OCI-LY3 (cell line): ENCODE results near the gene USP22.
"Not testable (repeated sequence)": the region's sequence is repeated elsewhere in the genome, so short reads cannot be mapped to it uniquely, and the experiment has no call there.

ENCODE experiments used
- H2AFZ ChIP-seq: fragments of 200-600, 300-600 bp; shearing (Covaris generic); 2 replicates; pipeline ENCODE4 v1.6.0; 2014; ENCODE audit warnings: antibody characterized with exemption, low read depth, low read length
- H3K27ac ChIP-seq: fragments of 200-600, 300-600 bp; sonication (generic); 2 replicates; pipeline ENCODE4 v1.5.1; 2014; ENCODE audit warnings: mild to moderate bottlenecking, low read length, moderate library complexity, mixed read lengths
- H3K27me3 ChIP-seq: fragments of 200-600, 300-600 bp; sonication (generic); 2 replicates; pipeline ENCODE4 v1.6.1; 2014; ENCODE audit warnings: low read depth, low read length, mixed read lengths
- H3K36me3 ChIP-seq: fragments of 200-600, 300-600 bp; sonication (generic); replicated peaks from 2 replicates; pipeline ENCODE3; 2014; ENCODE audit warnings: low read depth, low read length, mixed read lengths
- H3K4me1 ChIP-seq: fragments of 300-600, 200-600 bp; sonication (generic); 2 replicates; pipeline ENCODE4 v1.6.1; 2014; ENCODE audit warnings: low read length, mixed read lengths
- H3K4me2 ChIP-seq: fragments of 200-600, 300-600 bp; sonication (generic); 2 replicates; pipeline ENCODE4 v1.6.1; 2014; ENCODE audit warnings: low read length, mixed read lengths
- H3K4me3 ChIP-seq: fragments of 300-600, 200-600 bp; sonication (generic); 2 replicates; pipeline ENCODE4 v1.5.1; 2014; ENCODE audit warnings: antibody characterized with exemption, mild to moderate bottlenecking, low read length, moderate library complexity
- H3K79me2 ChIP-seq: fragments of 300-600, 200-600 bp; shearing (Covaris generic); 2 replicates; pipeline ENCODE4 v1.6.1; 2014; ENCODE audit warnings: mild to moderate bottlenecking, low read length, mixed read lengths
- H3K9ac ChIP-seq: fragments of 300-600, 200-600 bp; shearing (Covaris generic); 2 replicates; pipeline ENCODE4 v1.6.0; 2014; ENCODE audit warnings: mild to moderate bottlenecking, low read length, moderate library complexity
- H3K9me3 ChIP-seq: fragments of 200-600, 300-600 bp; shearing (Covaris generic); 2 replicates; pipeline ENCODE4 v1.6.1; 2014; ENCODE audit warnings: low read length, mixed read lengths; ENCODE audit not compliant: insufficient read depth
- H4K20me1 ChIP-seq: fragments of 200-600, 300-600 bp; sonication (generic); 2 replicates; pipeline ENCODE4 v1.6.1; 2016; ENCODE audit warnings: low read length, mixed read lengths; ENCODE audit not compliant: insufficient read depth
- EZH2phosphoT487 ChIP-seq: fragments of 200-600 bp; shearing (Covaris generic); IDR thresholded peaks from 2 replicates; pipeline ENCODE4 v1.6.1; 2018; ENCODE audit warnings: antibody characterized with exemption, mixed run types, low read depth
- TF ChIP-seq, protein P1 (sequence below): fragments of 200-600, 300-600 bp; sonication (generic); IDR thresholded peaks from 2 replicates; pipeline ENCODE4 v1.5.1; 2014; ENCODE audit warnings: antibody characterized with exemption, low read length, low read depth

Gene USP22

GRCh38 chr17:20982589-20983358 is 60.0 kb downstream of the USP22 start:
- H3K4me3 ChIP-seq, result no peak overlapping the region
- H3K4me1 ChIP-seq, result no peaks in the 10 kb centered on the region
- no peaks in the 10 kb centered on the region for H3K9me3 ChIP-seq
- H3K9ac ChIP-seq, result no peak overlapping the region
- no peak for TF ChIP-seq EZH2phosphoT487
- TF ChIP-seq, protein P1, sequence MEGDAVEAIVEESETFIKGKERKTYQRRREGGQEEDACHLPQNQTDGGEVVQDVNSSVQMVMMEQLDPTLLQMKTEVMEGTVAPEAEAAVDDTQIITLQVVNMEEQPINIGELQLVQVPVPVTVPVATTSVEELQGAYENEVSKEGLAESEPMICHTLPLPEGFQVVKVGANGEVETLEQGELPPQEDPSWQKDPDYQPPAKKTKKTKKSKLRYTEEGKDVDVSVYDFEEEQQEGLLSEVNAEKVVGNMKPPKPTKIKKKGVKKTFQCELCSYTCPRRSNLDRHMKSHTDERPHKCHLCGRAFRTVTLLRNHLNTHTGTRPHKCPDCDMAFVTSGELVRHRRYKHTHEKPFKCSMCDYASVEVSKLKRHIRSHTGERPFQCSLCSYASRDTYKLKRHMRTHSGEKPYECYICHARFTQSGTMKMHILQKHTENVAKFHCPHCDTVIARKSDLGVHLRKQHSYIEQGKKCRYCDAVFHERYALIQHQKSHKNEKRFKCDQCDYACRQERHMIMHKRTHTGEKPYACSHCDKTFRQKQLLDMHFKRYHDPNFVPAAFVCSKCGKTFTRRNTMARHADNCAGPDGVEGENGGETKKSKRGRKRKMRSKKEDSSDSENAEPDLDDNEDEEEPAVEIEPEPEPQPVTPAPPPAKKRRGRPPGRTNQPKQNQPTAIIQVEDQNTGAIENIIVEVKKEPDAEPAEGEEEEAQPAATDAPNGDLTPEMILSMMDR, result no peak
- H2AFZ ChIP-seq, result no peak overlapping the region
- H3K27me3 ChIP-seq, result no peaks in the 10 kb centered on the region
- H3K36me3 ChIP-seq, result no peaks in the 10 kb centered on the region
- no peak overlapping the region for H3K27ac ChIP-seq
- H4K20me1 ChIP-seq, result no peaks in the 10 kb centered on the region
- H3K79me2 ChIP-seq, result no peaks in the 10 kb centered on the region
- no peak overlapping the region for H3K4me2 ChIP-seq

- no peaks in the 10 kb centered on the region for H3K27me3 ChIP-seq
- no peaks in the 10 kb centered on the region for H3K4me1 ChIP-seq
- H2AFZ ChIP-seq, result no peak overlapping the region
- TF ChIP-seq, protein P1, result no peak
- TF ChIP-seq EZH2phosphoT487, result no peak
- no peak overlapping the region for H3K4me3 ChIP-seq
- H3K36me3 ChIP-seq, result no peaks in the 10 kb centered on the region
- H3K9me3 ChIP-seq, result no peaks in the 10 kb centered on the region
- no peak overlapping the region for H3K4me2 ChIP-seq
- no peak overlapping the region for H3K9ac ChIP-seq
- H3K79me2 ChIP-seq, result no peaks in the 10 kb centered on the region
- no peak overlapping the region for H3K27ac ChIP-seq
- no peaks in the 10 kb centered on the region for H4K20me1 ChIP-seq
Observed at GRCh38 chr17:20981046-20981920, 61.5 kb downstream of the USP22 start.

- Histone ChIP-seq H3K27me3 (no peaks in the 10 kb centered on the region), H3K4me2 (no peak overlapping the region), H3K79me2 (no peaks in the 10 kb centered on the region), H3K9me3 (no peaks in the 10 kb centered on the region), H3K27ac (no peak overlapping the region), H3K4me3 (no peak overlapping the region), H3K4me1 (no peaks in the 10 kb centered on the region), H4K20me1 (no peaks in the 10 kb centered on the region), H3K9ac (no peak overlapping the region), H2AFZ (no peak overlapping the region), H3K36me3 (no peaks in the 10 kb centered on the region)
- TF ChIP-seq, protein P1, result no peak
- TF ChIP-seq EZH2phosphoT487, result no peak
Observed at GRCh38 chr17:20979792-20980083, 63.1 kb downstream of the USP22 start.

DNA sequence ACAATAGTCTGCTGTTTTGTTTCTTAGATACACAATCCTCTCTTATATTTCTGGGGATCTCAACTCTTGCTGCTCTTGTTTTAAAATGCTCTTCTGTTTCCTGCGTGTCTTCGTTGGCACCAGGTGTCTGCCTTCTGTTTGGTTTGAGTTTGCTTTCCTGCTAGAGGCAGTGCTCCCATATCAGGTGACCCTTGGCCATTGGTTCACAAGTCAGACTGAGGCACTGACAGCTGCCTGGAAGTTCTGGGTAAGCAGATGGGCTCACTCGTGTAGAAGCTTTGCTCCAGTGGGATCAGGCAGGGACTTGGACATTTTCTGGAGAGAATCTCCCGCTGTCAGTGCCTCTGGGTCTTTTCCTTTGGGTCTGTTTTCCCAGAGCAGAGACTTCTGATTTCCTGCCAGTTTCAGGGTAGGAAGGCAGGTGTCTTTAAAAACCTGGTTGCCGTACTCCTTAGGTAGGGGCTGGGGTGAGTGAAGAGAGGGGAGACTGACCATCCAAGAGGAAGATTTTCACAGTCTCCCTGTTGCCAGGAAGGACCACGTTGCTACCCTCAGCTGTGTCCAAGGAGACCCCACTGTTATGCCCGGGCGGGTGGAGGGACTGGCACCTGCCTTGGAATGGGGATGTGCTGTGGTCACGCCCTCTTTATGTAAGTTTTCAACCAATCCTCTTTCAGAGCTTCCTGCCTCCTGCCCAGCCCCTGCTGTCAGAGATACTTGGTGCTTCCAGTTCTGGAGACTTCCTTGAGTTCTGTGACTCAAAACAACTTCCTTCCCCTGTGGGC is 63.6 kb downstream of the USP22 start:
- H3K27ac ChIP-seq, H3K36me3 ChIP-seq, H3K79me2 ChIP-seq, H3K4me1 ChIP-seq, H3K9me3 ChIP-seq, H3K9ac ChIP-seq, H3K4me3 ChIP-seq, H2AFZ ChIP-seq, H4K20me1 ChIP-seq, H3K27me3 ChIP-seq, H3K4me2 ChIP-seq: not testable (repeated sequence)

DNA sequence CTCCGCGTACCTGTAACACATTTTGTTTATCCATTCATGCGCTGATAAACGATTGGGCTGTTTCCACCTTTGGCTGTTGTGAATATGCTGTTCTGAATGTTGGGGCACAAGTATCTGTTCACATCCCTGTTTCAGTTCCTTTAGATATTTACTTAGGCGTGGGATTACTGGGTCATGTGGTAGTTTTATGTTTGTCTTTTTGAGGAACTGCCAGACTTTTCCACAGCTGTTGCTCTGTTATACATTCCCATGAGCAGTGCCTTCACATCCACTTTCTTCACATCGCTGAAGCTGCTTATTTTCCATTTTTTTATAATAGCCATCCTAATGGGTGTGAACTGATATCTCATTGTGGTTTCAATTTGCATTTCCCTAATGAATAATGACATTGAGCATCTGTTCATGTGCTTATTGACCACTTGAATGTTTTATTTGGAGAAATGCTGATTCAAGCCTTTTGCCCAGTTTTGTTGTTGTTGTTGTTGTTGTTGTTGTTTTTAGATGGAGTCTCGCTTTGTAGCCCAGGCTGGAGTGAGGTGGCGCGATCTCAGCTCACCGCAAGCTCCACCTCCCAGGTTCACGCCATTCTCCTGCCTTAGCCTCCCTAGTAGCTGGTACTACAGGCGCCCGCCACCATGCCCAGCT is 65.1 kb downstream of the USP22 start:
- not testable (repeated sequence) for H4K20me1 ChIP-seq, H3K4me2 ChIP-seq, H3K27ac ChIP-seq

More for the DNA sequence above, 65.1 kb downstream of the USP22 start:
- H3K9ac ChIP-seq, H3K27me3 ChIP-seq, H3K36me3 ChIP-seq, H3K9me3 ChIP-seq, H3K79me2 ChIP-seq, H3K4me1 ChIP-seq, H3K4me3 ChIP-seq, H2AFZ ChIP-seq: not testable (repeated sequence)
